CD4-positive, alpha-beta T cell (primary cell): Measurements from ENCODE around the gene CARD9. TPM values are rescaled to one million over a fixed set of nuclear protein-coding genes. Genes with fewer than 3 reads are reported as not detected.

Experiments used
- ATAC-seq: fragments of 200-7000 bp; cut with Tn5 transposase; one replicate; pipeline ENCODE4 v1.10.0; 2022; ENCODE audit warnings: mild to moderate bottlenecking; ENCODE audit not compliant: poor library complexity
- CTCF ChIA-PET: fragments of 350-600 bp; sonication (Branson Sonifier 250); formaldehyde crosslinking; loops from one replicate; lab custom pipeline; 2021; ENCODE audit warnings: antibody characterized with exemption, inconsistent platforms; lab: Charles Lee
- POLR2A ChIA-PET: fragments of 350-600 bp; sonication (Branson Sonifier 250); formaldehyde crosslinking; loops from one replicate; lab custom pipeline; 2021; ENCODE audit warnings: antibody characterized with exemption, inconsistent platforms; lab: Charles Lee
- DNase-seq, 14 experiments: peaks; one replicate each; pipeline ENCODE4 v3.0.0-alpha.2; 2013 to 2020; ENCODE audit warnings: mixed read lengths in 2 of 14
- H3K27ac ChIP-seq, 2 donors: one replicate each; pipeline versions ENCODE4 v1.5.1 to v1.7.0; 2013; ENCODE audit warnings: low read length in 2 of 2, low read depth in 1 of 2, mild to moderate bottlenecking in 1 of 2
- H3K27me3 ChIP-seq, 2 experiments: 1 replicate in 1 of 2; 2 replicates in 1 of 2; pipeline versions ENCODE4 v1.6.1 to v1.7.0; 2013; ENCODE audit warnings: low read length in 2 of 2, control low read depth in 1 of 2, mild to moderate bottlenecking in 1 of 2, moderate library complexity in 1 of 2; ENCODE audit not compliant: insufficient read depth in 2 of 2, control insufficient read depth in 1 of 2
- H3K36me3 ChIP-seq: one replicate; pipeline ENCODE4 v1.6.1; 2013; ENCODE audit warnings: low read length, control low read depth; ENCODE audit not compliant: insufficient read depth
- H3K4me1 ChIP-seq: one replicate; pipeline ENCODE4 v1.6.1; 2013; ENCODE audit warnings: low read length, control low read depth; ENCODE audit not compliant: insufficient read depth
- H3K4me3 ChIP-seq: one replicate; pipeline ENCODE4 v1.5.1; 2013; ENCODE audit warnings: mild to moderate bottlenecking, low read length, moderate library complexity
- H3K9me3 ChIP-seq, 2 experiments: 1 replicate in 1 of 2; 2 replicates in 1 of 2; pipeline versions ENCODE4 v1.6.1 to v1.7.0; 2013; ENCODE audit warnings: low read length in 2 of 2, mild to moderate bottlenecking in 2 of 2, control low read depth in 1 of 2, moderate library complexity in 1 of 2; ENCODE audit not compliant: control insufficient read depth in 1 of 2, insufficient read depth in 1 of 2
- H3K27ac Mint-ChIP-seq: one replicate; pipeline ENCODE4 v1.8.0; 2020; ENCODE audit warnings: mixed read lengths
- H3K27me3 Mint-ChIP-seq: one replicate; pipeline ENCODE4 v1.8.0; 2021; ENCODE audit warnings: mixed read lengths
- H3K36me3 Mint-ChIP-seq: one replicate; pipeline ENCODE4 v1.8.0; 2021; ENCODE audit warnings: low read depth, mixed read lengths
- H3K4me1 Mint-ChIP-seq: one replicate; pipeline ENCODE4 v1.8.0; 2021; ENCODE audit warnings: low read depth, mixed read lengths
- H3K4me3 Mint-ChIP-seq: one replicate; pipeline ENCODE4 v1.8.0; 2020; ENCODE audit warnings: mild to moderate bottlenecking, mixed read lengths
- H3K9me3 Mint-ChIP-seq: one replicate; pipeline ENCODE4 v1.8.0; 2020; ENCODE audit warnings: mixed read lengths
- intact Hi-C, 2 experiments: fragments of 100-400 bp; cut with DNase I in 1 of 2; cut with micrococcal nuclease in 1 of 2; formaldehyde crosslinking; loops; one replicate each; pipeline versions ENCODE4 v1.15.1 to v1.9.0; 2023 to 2025; cut with DNase I, micrococcal nuclease
- total RNA-seq, 174 experiments: library from RNA in 2 of 174; stranded (reverse) in 2 of 174; gene quantifications; one replicate each; pipeline ENCODE4 v1.2.3 and lab custom pipeline; 2021 to 2026
- TF ChIP-seq, protein P1 (sequence below): fragments of 200-600 bp; IDR thresholded peaks from one replicate; pipeline ENCODE4 v1.8.0; 2022; ENCODE audit warnings: antibody characterized with exemption, mild to moderate bottlenecking

Gene CARD9
- total RNA-seq, 2 experiments from 2014 or later, result 0.36 to 0.64 TPM

- H3K36me3 ChIP-seq, result no peaks in the 10 kb centered on the region
- no peak overlapping the region for H3K27ac Mint-ChIP-seq
- H3K4me3 Mint-ChIP-seq, result peak overlapping the region; percentile 85
- H3K9me3 ChIP-seq, result peaks cover 0 to 4% of the 10 kb centered on the region in 2 experiments
- H3K4me1 Mint-ChIP-seq, result peaks cover 5% of the 10 kb centered on the region
- ChIA-PET CTCF (no interaction called here), POLR2A (no interaction called here)
- H3K27me3 ChIP-seq, result peaks cover 0 to 2% of the 10 kb centered on the region in 2 experiments
- intact Hi-C loops, result no loop called here
- H3K36me3 Mint-ChIP-seq, result no peaks in the 10 kb centered on the region
- H3K9me3 Mint-ChIP-seq, result no peaks in the 10 kb centered on the region
- ATAC-seq (no peak), DNase-seq (no peak)
- H3K27me3 Mint-ChIP-seq, result no peaks in the 10 kb centered on the region
- no peak overlapping the region for H3K27ac ChIP-seq
- no peak overlapping the region for H3K4me3 ChIP-seq
- H3K4me1 ChIP-seq, result peaks cover 26% of the 10 kb centered on the region
- TF ChIP-seq, protein P1, sequence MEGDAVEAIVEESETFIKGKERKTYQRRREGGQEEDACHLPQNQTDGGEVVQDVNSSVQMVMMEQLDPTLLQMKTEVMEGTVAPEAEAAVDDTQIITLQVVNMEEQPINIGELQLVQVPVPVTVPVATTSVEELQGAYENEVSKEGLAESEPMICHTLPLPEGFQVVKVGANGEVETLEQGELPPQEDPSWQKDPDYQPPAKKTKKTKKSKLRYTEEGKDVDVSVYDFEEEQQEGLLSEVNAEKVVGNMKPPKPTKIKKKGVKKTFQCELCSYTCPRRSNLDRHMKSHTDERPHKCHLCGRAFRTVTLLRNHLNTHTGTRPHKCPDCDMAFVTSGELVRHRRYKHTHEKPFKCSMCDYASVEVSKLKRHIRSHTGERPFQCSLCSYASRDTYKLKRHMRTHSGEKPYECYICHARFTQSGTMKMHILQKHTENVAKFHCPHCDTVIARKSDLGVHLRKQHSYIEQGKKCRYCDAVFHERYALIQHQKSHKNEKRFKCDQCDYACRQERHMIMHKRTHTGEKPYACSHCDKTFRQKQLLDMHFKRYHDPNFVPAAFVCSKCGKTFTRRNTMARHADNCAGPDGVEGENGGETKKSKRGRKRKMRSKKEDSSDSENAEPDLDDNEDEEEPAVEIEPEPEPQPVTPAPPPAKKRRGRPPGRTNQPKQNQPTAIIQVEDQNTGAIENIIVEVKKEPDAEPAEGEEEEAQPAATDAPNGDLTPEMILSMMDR, result no peak
These were observed 44.8 kb downstream of the CARD9 start for GRCh38 chr9:136328622-136329041.

GRCh38 chr9:136328011-136328621 is 45.4 kb downstream of the CARD9 start:
- H3K36me3 ChIP-seq, result no peaks in the 10 kb centered on the region
- POLR2A ChIA-PET, result no interaction called here
- TF ChIP-seq, protein P1, result no peak
- peaks cover 0 to 2% of the 10 kb centered on the region in 2 experiments for H3K27me3 ChIP-seq
- H3K4me3 ChIP-seq, result peak overlapping the region; percentile 44
- CTCF ChIA-PET, result no interaction called here
- Mint-ChIP-seq H3K27ac (no peak overlapping the region), H3K36me3 (no peaks in the 10 kb centered on the region), H3K9me3 (no peaks in the 10 kb centered on the region), H3K4me1 (peaks cover 5% of the 10 kb centered on the region), H3K4me3 (peak overlapping the region; percentile 85), H3K27me3 (no peaks in the 10 kb centered on the region)
- ATAC-seq (no peak), DNase-seq (no peak)
- intact Hi-C loops, result no loop called here
- H3K9me3 ChIP-seq, result peaks cover 0 to 4% of the 10 kb centered on the region in 2 experiments
- H3K27ac ChIP-seq, result no peak overlapping the region
- peaks cover 26% of the 10 kb centered on the region for H3K4me1 ChIP-seq

- Mint-ChIP-seq H3K9me3 (no peaks in the 10 kb centered on the region), H3K4me1 (peaks cover 5% of the 10 kb centered on the region), H3K27ac (no peak within 1 kb of the TSS), H3K36me3 (no peaks in the 10 kb centered on the region), H3K4me3 (peak within 1 kb of the TSS; percentile 79), H3K27me3 (no peaks in the 10 kb centered on the region)
- H3K36me3 ChIP-seq, result no peaks in the 10 kb centered on the region
- H3K9me3 ChIP-seq, result peaks cover 0 to 4% of the 10 kb centered on the region in 2 experiments
- intact Hi-C loops, result no loop called here
- ATAC-seq (peak; percentile 72), DNase-seq (peak in 12 of 14 experiments; percentile 7 to 73 (median 39))
- TF ChIP-seq, protein P1, result no peak
- peaks cover 0 to 2% of the 10 kb centered on the region in 2 experiments for H3K27me3 ChIP-seq
- H3K4me1 ChIP-seq, result peaks cover 26% of the 10 kb centered on the region
- ChIA-PET CTCF (no interaction called here), POLR2A (no interaction called here)
- no peak within 1 kb of the TSS for H3K27ac ChIP-seq
- peak within 1 kb of the TSS; percentile 44 for H3K4me3 ChIP-seq
These were observed 46.0 kb downstream of the CARD9 start, which contains the start of gene GPSM1 for GRCh38 chr9:136327304-136327974. GPSM1 (plus strand) TSS chr9:136327539; CDS start chr9:136327696, 157 bp downstream.
